LNCaP clone FGC (cell line): ENCODE results near the gene MAB21L3.

ENCODE experiments used
- DNase-seq: peaks from one replicate; pipeline ENCODE4 v3.0.0-alpha.2; 2011; ENCODE audit warnings: low read depth
- H3K4me3 ChIP-seq: 2 replicates; pipeline ENCODE4 v1.5.1; 2011; ENCODE audit warnings: mild to moderate bottlenecking, low read depth, low read length, control low read depth
- CTCF ChIP-seq: IDR thresholded peaks from 2 replicates; pipeline ENCODE4 v1.5.1; 2012; ENCODE audit warnings: mild to moderate bottlenecking; ENCODE audit not compliant: control insufficient read depth, insufficient read depth; ENCODE audit errors: extremely low read depth

MAB21L3 gene

DNA sequence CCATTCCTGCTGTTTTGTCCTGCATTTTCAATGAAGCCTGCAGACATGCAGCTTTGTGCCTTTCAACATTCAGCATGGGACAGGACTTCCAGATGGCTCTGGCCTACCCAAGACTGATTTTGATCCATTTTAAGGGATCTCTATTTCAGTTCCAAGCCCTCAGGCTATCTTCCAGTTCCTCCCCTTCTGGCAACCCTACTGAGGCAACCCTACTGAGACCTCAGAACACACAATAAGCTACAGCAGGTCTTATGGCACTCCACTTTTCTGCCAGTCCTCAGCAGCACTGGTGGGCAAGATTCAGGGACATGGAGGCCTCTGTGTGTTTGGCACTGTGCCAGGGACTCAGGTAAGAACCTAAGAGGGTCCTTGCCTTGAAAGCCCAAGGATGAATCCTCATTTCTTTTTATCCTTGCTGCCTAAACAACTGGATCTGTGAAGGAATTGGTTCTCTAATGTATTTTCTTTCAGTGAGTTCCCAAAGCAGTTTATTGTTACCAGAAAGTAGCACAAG, 50.7 kb downstream of the MAB21L3 start:
- no peak for DNase-seq
- TF ChIP-seq CTCF: no peak
- H3K4me3 ChIP-seq: no peak overlapping the region

DNA sequence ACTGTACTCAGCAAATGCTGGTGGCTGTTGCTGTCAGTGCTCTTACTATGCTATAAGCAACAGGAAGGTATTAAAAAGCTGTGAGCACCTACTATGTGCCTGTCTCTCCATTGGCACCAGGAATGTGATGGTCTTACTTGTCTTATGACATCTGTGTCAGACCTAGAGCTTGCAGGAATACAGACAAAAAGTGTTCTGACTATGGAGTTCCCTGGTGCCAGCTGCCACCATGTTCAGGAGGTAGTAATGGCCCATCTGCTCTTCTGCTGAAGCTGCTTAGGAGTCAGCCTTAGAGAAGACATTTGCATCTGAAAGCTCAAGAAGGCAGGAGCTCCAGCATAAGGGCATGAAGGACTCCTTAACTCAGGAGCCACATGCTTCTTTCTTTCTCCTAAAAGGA, 52.3 kb downstream of the MAB21L3 start:
- H3K4me3 ChIP-seq: no peak overlapping the region

GRCh38 chr1:116164150-116164549, 53.0 kb downstream of the MAB21L3 start:
- no peak overlapping the region for H3K4me3 ChIP-seq
- DNase-seq: no peak
- no peak for TF ChIP-seq CTCF

More for the DNA sequence above, 52.3 kb downstream of the MAB21L3 start:
- TF ChIP-seq CTCF: no peak
- DNase-seq: no peak

- H3K4me3 ChIP-seq: no peak overlapping the region
- no peak for DNase-seq
- no peak for TF ChIP-seq CTCF
Measured at GRCh38 chr1:116164604-116165368, 53.6 kb downstream of the MAB21L3 start.

GRCh38 chr1:116165572-116165971, 54.4 kb downstream of the MAB21L3 start:
- H3K4me3 ChIP-seq: no peak overlapping the region
- TF ChIP-seq CTCF: no peak
- no peak for DNase-seq

GRCh38 chr1:116166011-116166571, 54.9 kb downstream of the MAB21L3 start:
- TF ChIP-seq CTCF: no peak
- H3K4me3 ChIP-seq: no peak overlapping the region
- DNase-seq: no peak
